ENCODE measurements around the gene PTCRA.

- TF ChIP-seq EZH2phosphoT487 (IDR thresholded peaks at IDR 0.05; ENCODE audit: insufficient read depth, low read depth) (no peak), EZH2 (IDR thresholded peaks at IDR 0.05; ENCODE audit: insufficient read depth, poor library complexity, severe bottlenecking) (no peak)
Observed at GRCh38 chr6:42970871-42971612, 55.2 kb downstream of the PTCRA start.

Data from GM23248 (cell line).